ENCODE measurements around the gene CBX4.
"Not testable (repeated sequence)": the region's sequence is repeated elsewhere in the genome, so short reads cannot be mapped to it uniquely, and the experiment has no call there.

CBX4 gene

DNA sequence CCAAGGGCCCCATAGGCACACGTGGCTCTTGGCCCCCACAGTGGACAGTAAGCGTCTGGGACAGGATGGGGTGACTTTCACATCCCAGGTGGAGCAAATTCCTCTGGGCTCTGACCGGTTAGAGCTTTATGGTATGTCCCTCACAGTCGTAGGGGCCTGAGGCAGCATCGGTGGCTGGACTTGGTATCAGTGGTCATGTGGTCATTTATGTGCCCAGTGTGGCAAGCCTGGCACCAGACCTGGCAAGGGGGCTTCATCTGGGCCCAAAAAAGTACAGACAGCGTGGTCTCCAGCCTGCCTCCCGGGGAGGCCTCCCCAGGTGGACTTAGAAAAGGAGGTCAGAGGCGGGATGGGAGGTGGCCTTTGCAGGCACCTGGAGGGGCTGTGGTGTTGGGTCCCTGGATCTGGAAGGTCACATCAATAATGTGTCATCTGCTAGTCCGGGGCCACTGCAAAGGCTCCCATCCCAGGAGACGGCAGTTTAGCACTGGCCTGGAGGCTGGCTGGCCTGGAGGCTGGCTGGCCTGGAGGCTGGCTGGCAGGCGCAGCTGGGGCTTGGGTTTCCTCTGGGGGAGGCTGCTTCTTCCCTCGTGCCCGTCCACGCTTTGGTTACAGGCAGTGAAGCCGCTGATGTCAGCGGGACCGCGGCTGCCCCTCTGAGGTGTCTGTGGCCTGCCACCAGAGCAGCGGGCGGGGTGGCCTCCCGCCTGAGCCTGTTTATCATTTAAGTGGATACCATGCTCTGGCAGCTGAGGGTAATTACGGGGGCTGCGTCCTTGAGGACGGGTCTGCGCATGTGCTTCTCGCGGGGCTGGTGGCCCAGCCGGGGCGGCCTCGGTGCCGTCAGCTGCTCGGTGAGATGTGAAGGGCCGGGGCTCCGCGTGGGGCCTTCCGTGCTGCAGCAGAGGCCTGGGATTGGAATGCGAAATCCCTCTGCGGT lies 20.7 kb upstream of the CBX4 start:
- DNase-seq: no peak

- no peak for DNase-seq
These were observed 17.9 kb upstream of the CBX4 start for GRCh38 chr17:79857095-79857494.

DNA sequence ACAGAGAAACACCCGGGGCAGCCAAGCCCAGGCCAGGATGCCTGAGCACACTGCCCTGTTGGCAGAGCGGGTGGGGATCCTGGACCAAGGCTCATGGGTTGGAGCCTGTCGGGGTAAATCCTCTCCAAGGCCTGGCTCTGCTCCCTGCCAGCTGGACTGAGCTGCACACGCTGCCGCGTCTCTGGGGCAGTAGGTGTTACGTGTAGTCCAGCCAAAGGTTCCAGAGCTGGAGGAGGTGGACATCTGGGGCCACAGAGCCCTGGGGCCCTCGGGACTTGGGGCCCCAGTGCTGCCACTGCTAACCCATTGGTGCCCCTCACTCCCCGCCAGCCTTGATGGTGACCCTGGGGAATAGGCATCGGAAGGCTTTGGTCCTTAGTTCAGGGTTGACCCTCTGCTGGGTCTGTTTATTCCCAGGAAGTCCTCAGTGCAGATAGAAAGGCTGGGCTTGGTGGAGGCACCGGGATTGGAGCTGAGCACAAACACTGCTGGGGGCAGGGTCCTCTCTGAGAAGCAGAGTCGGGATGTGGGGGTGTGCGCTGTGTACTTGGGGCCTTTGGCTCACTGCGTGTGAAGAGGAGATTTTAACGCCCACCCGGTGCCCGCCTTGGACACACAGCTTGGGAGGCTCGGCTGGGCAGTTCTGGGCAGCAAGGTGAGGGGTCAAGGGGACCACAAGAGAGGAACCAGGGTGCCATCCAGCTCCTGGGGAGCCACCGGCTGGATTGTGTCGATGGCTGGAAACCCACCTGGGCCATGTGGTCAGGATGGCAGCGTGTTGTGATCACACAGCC lies 16.3 kb upstream of the CBX4 start:
- no peak for DNase-seq

GRCh38 chr17:79854080-79855060 lies 15.1 kb upstream of the CBX4 start:
- no peak for DNase-seq

DNA sequence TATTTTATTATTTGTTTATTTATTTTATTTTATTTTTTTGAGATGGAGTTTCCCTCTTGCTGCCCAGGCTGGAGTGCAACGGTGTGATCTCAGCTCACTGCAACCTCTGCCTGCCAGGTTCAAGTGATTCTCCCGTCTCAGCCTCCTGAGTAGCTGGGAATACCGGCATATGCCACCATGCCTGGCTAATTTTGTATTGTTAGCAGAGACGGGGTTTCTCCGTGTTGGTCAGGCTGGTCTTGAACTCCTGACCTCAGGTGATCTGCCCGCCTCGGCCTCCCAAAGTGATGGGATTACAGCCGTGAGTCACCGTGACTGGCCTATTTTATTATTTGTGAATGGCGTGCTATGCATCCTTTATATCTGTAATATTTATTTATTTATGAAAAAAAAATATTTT lies 13.9 kb upstream of the CBX4 start:
- not testable (repeated sequence) for DNase-seq

DNA sequence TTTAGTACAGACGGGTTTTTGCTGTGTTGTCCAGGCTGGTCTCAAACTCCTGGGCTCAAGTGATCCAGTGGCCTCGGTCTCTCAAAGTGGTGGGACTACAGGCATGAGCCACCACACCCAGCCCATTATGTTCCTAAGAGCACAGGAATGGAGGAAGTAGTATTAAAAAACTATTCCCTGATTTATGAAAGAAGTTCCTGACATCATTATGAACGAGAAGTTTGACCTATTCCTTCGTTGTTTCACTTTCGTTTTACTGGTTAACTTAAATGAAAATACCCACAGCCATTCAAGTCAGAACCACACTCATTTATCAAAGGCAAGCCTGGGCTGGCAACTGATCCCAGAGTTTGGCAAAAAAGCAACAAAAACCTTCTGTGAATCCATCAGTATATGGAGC lies 13.5 kb upstream of the CBX4 start:
- DNase-seq: no peak

- DNase-seq: no peak
These were observed 12.2 kb upstream of the CBX4 start for GRCh38 chr17:79851461-79851817.

DNA sequence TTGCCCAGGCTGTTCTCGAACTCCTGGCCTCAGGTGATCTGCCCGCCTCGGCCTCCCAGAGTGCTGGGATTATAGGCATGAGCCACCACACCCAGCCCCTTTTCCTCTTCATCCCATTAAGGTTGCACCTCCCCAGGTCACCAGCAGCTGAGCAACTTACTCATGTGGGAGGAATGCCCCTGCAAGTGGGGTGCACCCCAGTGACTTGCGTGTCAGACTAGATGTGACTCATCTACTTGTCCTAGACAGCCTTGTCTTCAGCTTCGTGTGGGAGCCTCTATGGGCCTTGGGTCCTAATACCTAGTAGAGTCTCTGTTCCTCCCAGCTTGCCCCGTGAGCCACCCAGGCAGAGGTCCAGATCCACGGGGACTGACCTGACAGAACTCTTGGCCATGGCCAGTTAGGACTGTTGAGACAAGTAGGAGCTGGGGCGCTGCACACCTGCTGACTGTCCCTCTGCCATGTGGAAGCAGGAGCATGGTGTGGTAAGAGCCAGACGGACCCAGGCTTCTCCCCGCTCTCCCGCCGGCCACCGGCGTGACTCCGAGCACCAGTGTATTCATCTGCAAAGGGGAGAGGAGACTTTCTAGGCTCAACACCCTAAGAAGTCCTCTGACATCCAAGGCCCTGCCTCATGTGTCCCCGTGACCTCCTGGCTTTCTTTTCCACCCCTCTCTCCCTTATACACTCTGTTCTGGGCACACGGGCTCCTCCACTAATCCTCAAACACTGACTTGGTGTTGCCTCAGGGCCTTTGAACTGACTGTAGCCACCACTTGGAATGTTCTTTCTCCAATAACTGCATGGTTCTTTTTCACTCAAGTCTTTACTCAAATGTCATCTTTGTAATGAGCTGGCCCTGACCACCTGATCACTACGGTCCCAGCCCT lies 11.6 kb upstream of the CBX4 start:
- no peak for DNase-seq

DNA sequence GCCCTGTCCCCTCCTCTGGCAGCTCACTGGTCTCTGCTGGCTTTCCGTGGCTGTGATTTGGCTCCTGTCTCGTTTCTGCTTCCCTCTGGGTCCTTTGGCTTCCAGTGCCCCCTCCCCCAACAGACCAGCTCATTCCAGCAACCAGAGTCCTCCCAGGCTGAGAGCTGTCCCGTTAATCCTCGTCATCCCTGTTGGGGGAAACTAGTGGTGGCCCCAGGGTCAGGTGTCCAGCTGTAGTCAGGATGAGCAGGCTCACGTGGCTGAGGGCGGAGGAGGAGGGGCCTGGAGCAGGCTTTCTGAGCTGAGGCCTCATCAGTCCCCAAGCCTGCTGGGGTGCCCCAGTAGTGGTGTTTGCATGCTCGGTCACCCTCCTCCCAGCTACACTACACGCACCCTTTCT lies 10.7 kb upstream of the CBX4 start:
- DNase-seq: no peak

GRCh38 chr17:79848370-79848766 lies 9.1 kb upstream of the CBX4 start:
- DNase-seq: no peak

GRCh38 chr17:79847698-79848369 lies 8.6 kb upstream of the CBX4 start:
- no peak for DNase-seq

DNA sequence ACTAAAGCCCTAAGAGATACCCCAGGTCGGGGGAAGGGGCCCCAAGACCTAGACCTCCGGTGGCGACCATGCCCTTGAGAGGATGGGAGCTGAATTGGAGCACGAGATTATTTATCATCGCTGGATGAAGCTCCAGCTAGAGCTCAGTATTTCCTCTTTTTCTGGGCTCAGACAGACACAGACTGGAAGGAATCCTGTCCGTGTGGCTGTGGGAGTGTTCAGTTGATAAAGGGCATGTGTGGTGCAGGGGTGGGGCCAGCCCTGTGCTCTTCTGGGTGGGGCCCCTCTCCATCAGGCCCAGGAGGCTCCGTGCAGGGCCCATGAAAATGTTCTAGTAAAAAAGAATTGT lies 6.3 kb upstream of the CBX4 start:
- no peak for DNase-seq

DNA sequence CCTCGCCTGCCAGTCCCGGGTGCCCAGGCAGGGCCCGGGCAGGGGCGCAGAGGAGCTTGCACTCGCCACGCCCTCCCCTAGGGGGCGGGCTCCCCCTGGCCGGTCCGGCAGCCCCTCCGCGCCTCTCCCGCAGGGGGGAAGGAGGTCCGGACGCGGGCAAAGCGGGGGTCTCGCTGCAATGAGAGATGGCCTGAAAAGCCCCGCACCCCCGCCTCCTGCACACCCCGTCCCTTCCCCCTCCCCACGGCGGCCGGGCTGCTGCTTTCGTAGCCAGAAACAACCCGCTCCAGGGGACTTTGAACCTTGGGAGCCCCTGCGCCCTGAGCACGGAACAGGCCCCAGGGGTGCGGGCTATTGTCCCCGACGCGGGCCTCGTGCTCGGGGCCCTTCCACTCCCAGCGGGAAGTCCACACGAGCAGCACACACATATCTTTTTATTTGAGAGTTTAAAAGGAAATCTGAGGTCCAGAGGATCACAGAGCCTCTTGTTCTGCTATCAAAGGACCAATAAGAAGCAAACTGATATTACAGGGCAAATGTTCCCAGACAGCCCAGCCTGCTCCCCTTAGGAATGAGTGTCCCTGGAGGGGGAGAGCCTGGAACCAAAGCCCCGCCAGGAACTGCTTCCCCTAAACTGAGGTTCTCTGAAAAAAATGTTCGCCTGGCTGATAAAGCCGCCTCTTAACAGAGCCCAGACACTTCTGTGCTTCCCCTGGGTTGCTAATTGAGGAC lies 5.8 kb upstream of the CBX4 start:
- DNase-seq: no peak

DNA sequence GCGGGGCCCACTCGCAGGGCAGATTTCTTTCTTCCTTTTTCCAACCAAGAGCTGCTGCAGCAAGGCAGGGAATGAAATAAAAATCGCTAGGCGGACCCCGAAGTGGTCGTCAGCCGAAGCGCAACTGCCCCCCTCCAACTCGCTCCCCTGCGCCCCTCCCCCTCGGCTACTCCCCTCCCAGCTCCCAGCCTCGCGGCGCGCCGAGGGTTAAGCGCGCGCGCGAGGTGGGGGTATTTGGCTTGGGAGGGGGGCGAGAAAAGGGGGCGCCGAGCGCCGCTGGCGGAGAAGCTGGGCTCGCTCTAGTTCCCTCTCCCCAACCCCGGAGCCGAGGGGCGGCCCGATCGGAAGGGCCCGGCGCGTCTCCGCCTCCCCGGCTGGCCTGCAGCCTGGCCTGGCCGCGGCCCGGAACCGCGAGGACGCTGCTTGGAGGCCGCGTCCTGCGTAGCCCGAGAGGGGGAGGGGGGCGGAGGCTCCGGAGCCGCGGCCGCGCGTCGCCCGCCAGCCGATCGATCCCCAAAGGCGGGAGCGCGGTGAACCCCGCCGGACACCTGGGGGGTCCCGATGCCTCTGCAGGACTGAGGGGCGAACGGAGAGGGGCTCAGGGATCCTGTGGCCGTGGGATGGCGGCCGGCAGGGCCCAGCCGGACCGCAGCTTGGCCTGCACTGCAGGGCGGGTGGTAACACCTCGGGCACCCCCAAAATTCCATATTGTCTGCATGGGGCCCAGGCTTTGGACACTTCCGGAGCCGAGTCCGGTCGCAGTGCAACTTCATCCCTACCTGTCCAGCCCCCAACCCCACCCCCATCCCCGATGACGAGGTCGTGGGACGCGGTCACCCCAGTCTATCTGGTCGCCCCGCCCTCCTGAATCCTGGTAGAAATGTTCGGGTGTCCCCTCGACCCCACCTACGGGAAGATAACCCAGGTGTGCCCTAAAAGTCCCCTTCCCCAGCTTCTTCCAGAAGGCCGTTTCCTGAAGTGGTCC lies 4.9 kb upstream of the CBX4 start:
- no peak for DNase-seq

DNA sequence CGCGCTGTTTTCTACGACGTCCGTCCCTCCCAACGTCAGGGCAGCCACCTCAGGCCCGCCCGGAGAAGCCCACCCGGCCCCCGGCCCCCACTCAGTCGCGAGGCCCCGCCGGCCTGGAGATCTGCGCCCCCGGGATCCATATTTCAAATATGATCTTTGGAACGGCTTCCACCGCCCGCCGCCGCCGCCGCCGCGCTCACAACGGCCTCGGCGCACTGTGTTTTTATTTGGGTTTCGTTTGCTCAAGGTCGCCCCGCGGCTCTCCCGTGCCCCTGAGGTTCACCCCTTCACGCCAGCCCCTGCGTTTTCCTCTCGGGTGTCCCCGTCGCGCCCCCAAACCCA lies 4.2 kb upstream of the CBX4 start:
- DNase-seq: no peak

DNA sequence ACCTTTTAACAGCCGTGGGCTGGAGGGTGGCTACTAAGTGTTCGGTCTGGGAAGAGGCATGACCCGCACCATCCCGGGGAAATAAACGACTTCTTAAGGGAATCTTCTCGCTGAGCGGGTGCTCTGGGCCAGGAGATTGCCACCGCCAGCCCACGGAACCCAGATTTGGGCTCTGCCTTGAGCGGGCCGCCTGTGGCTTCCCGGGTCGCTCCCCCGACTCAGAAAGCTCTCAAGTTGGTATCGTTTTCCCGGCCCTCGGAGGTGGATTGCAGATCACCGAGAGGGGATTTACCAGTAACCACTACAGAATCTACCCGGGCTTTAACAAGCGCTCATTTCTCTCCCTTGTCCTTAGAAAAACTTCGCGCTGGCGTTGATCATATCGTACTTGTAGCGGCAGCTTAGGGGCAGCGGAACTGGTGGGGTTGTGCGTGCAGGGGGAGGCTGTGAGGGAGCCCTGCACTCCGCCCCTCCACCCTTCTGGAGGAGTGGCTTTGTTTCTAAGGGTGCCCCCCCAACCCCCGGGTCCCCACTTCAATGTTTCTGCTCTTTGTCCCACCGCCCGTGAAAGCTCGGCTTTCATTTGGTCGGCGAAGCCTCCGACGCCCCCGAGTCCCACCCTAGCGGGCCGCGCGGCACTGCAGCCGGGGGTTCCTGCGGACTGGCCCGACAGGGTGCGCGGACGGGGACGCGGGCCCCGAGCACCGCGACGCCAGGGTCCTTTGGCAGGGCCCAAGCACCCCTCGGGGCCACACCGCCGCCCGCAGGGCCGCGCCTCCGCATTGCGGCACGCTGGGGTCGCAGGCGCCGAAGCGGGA lies 3.6 kb upstream of the CBX4 start:
- no peak for DNase-seq

DNA sequence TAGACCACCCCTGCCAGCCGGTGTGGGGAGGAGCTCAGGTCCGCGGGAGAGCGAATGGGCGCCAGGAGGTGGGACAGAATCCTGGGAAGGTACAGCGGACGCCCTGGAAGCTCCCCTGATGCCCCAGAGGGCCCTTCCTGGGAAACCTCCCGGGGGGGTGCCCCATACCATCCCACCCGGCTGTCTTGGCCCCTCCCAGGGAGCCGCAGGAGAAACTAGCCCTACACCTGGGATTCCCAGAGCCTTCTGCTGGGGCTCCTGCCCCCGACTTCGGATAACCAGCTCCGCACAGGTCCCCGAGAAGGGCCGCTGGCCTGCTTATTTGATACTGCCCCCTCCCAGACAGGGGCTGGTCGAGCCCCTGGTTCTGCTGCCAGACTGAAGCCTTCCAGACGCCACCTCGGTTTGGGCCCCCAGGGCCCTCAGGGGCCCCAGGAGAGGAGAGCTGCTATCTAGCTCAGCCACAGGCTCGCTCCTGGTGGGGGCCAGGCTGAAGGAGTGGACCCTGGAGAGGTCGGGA lies 3.0 kb upstream of the CBX4 start:
- no peak for DNase-seq

- DNase-seq: no peak
These were observed 2.3 kb upstream of the CBX4 start for GRCh38 chr17:79841369-79842135.

Measured in NCI-H2107 (cell line).